K562 (cell line): Measurements from ENCODE around the gene NUP133. TPM values are rescaled to one million over a fixed set of nuclear protein-coding genes. Genes with fewer than 3 reads are reported as not detected.

Experiments used
- CHD4 ChIP-seq: fragments of 200-600 bp; sonication (generic); IDR thresholded peaks from 3 replicates; pipeline ENCODE4 v1.6.1; 2012; ENCODE audit warnings: low read depth, mild to moderate bottlenecking, mixed read lengths, low read length, inconsistent platforms; ENCODE audit not compliant: insufficient read depth, insufficient replicate concordance, poor library complexity, severe bottlenecking
- DMBX1 ChIP-seq: fragments of 250-450 bp; sonication (Bioruptor Pico); IDR thresholded peaks from 2 replicates; pipeline ENCODE4 v1.8.0; 2022; ENCODE audit warnings: inconsistent platforms, mild to moderate bottlenecking, moderate library complexity, borderline replicate concordance
- HIVEP1 ChIP-seq: fragments of 250-450 bp; sonication (Bioruptor Pico); IDR thresholded peaks from 2 replicates; pipeline ENCODE4 v1.4.0; 2020; ENCODE audit warnings: mild to moderate bottlenecking
- HMG20A ChIP-seq: fragments of 450-650 bp; formaldehyde crosslinking; conservative IDR thresholded peaks from 2 replicates; pipeline ENCODE4 v1.4.0; 2020; ENCODE audit warnings: mild to moderate bottlenecking, mixed read lengths
- NEUROD1 ChIP-seq: fragments of 150-350 bp; IDR thresholded peaks from 2 replicates; pipeline ENCODE4 v1.6.1; 2014; ENCODE audit warnings: borderline replicate concordance, low read length, low read depth; ENCODE audit not compliant: partially characterized antibody
- TAF7 ChIP-seq: fragments of 450-650 bp; IDR thresholded peaks from 2 replicates; pipeline ENCODE4 v1.6.1; 2016; ENCODE audit warnings: missing genetic modification characterization, missing compliant biosample characterization
- ZNF24 ChIP-seq: fragments of 450-650 bp; IDR thresholded peaks from 2 replicates; pipeline ENCODE4 v1.6.1; 2016
- ZZZ3 ChIP-seq: fragments of 450-650 bp; IDR thresholded peaks from 2 replicates; pipeline ENCODE4 v1.6.1; 2016; ENCODE audit warnings: antibody characterized with exemption, mild to moderate bottlenecking, moderate library complexity
- polyA plus RNA-seq, 8 experiments: library from polyadenylated mRNA; depleted of rRNA in 4 of 8; stranded (reverse) in 5 of 8; unstranded in 3 of 8; fragments of >200 nt; fragmentation: Nextera tagmentation in 2 of 8; fragmentation: Illumina TruSeq in 1 of 8; extraction: Ambion mirVana in 2 of 8; extraction: Trizol in 1 of 8; gene quantifications; 2 replicates each; pipeline versions ENCODE4 v1.2.1 to v1.2.3, GENCODE V29; 2011 to 2014; ENCODE audit warnings: inconsistent platforms in 1 of 8, missing spikeins in 1 of 8
- total RNA-seq, 7 experiments: library from RNA; depleted of rRNA in 6 of 7; stranded (reverse); fragments of >200 nt in 6 of 7; fragmentation: Illumina TruSeq in 2 of 7; extraction: Trizol in 2 of 7; gene quantifications; 2 replicates each; pipeline versions ENCODE4 v1.2.1 to v1.2.3, GENCODE V29; 2011 to 2021; ENCODE audit warnings: low replicate concordance in 1 of 7
- TF ChIP-seq, protein P1 (sequence below), 2 experiments: fragments of 450-650 bp in 1 of 2; sonication (generic) in 1 of 2; formaldehyde crosslinking in 1 of 2; IDR thresholded peaks; 2 replicates each; pipeline versions ENCODE4 v1.7.1 to v1.9.0; 2016 to 2022; ENCODE audit warnings: inconsistent platforms in 1 of 2, mild to moderate bottlenecking in 1 of 2, missing genetic modification reagents in 1 of 2
- TF ChIP-seq, protein P2 (sequence below): fragments of 250-450 bp; sonication (Bioruptor Pico); IDR thresholded peaks from 2 replicates; pipeline ENCODE4 v1.4.0; 2020
- TF ChIP-seq, protein P3 (sequence below): fragments of 200-800 bp; sonication (Bioruptor generic); IDR thresholded peaks from 2 replicates; pipeline ENCODE4 v1.6.1; 2017; ENCODE audit warnings: missing genetic modification characterization, missing compliant biosample characterization
- TF ChIP-seq, protein P4 (sequence below): fragments of 450-650 bp; conservative IDR thresholded peaks from 2 replicates; pipeline ENCODE4 v1.6.1; 2016; ENCODE audit warnings: missing genetic modification characterization, low read depth, mild to moderate bottlenecking, missing compliant biosample characterization, moderate library complexity
- TF ChIP-seq, protein P5 (sequence below): sonication (generic); formaldehyde crosslinking; IDR thresholded peaks from 2 replicates; pipeline ENCODE4 v1.8.1; 2022; ENCODE audit warnings: missing genetic modification reagents

NUP133 gene
- total and polyA plus RNA-seq, 9 of the 15 experiments (the other 6 are each of a cell fraction or from before 2014, with no cell fraction given), result 21.7 to 85.1 (median 61.3) TPM

DNA sequence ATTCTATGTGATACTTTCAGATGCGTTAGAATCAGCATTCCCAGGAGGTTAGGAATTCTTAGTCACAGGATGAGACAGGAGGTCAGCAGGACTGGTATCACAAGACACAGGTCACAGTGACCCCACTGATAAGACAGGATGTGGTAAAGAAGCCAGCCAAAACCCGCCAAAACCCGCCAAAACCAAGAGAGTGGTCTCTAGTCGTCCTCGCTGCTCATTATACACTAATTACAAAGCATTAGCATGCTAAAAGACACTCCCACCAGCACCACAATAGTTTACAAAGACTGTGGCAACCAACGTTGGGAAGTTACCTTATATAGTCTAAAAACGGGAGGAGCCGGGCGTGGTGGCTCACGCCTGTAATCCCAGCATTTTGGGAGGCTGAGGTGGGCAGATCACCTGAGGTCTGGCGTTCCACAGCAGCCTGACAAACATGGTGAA, 60.3 kb downstream of the NUP133 start (continued):
- TF ChIP-seq, protein P1, sequence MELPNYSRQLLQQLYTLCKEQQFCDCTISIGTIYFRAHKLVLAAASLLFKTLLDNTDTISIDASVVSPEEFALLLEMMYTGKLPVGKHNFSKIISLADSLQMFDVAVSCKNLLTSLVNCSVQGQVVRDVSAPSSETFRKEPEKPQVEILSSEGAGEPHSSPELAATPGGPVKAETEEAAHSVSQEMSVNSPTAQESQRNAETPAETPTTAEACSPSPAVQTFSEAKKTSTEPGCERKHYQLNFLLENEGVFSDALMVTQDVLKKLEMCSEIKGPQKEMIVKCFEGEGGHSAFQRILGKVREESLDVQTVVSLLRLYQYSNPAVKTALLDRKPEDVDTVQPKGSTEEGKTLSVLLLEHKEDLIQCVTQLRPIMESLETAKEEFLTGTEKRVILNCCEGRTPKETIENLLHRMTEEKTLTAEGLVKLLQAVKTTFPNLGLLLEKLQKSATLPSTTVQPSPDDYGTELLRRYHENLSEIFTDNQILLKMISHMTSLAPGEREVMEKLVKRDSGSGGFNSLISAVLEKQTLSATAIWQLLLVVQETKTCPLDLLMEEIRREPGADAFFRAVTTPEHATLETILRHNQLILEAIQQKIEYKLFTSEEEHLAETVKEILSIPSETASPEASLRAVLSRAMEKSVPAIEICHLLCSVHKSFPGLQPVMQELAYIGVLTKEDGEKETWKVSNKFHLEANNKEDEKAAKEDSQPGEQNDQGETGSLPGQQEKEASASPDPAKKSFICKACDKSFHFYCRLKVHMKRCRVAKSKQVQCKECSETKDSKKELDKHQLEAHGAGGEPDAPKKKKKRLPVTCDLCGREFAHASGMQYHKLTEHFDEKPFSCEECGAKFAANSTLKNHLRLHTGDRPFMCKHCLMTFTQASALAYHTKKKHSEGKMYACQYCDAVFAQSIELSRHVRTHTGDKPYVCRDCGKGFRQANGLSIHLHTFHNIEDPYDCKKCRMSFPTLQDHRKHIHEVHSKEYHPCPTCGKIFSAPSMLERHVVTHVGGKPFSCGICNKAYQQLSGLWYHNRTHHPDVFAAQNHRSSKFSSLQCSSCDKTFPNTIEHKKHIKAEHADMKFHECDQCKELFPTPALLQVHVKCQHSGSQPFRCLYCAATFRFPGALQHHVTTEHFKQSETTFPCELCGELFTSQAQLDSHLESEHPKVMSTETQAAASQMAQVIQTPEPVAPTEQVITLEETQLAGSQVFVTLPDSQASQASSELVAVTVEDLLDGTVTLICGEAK (IDR thresholded peaks at IDR 0.05), result no peak
- TF ChIP-seq, protein P1 (CRISPR knock-in tag; IDR thresholded peaks at IDR 0.05), result no peak
- TF ChIP-seq ZZZ3 (no peak), DMBX1 (CRISPR knock-in tag) (peak; percentile 60; the same call in 1 of the 2 replicates), CHD4 (no peak), HMG20A (CRISPR knock-in tag) (no peak), TAF7 (tag) (no peak), HIVEP1 (CRISPR knock-in tag) (no peak), ZNF24 (no peak), NEUROD1 (no peak)
- TF ChIP-seq, protein P2, sequence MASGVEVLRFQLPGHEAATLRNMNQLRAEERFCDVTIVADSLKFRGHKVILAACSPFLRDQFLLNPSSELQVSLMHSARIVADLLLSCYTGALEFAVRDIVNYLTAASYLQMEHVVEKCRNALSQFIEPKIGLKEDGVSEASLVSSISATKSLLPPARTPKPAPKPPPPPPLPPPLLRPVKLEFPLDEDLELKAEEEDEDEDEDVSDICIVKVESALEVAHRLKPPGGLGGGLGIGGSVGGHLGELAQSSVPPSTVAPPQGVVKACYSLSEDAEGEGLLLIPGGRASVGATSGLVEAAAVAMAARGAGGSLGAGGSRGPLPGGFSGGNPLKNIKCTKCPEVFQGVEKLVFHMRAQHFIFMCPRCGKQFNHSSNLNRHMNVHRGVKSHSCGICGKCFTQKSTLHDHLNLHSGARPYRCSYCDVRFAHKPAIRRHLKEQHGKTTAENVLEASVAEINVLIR (CRISPR knock-in tag), result no peak; the same call in 1 of the 2 replicates
- TF ChIP-seq, protein P3, sequence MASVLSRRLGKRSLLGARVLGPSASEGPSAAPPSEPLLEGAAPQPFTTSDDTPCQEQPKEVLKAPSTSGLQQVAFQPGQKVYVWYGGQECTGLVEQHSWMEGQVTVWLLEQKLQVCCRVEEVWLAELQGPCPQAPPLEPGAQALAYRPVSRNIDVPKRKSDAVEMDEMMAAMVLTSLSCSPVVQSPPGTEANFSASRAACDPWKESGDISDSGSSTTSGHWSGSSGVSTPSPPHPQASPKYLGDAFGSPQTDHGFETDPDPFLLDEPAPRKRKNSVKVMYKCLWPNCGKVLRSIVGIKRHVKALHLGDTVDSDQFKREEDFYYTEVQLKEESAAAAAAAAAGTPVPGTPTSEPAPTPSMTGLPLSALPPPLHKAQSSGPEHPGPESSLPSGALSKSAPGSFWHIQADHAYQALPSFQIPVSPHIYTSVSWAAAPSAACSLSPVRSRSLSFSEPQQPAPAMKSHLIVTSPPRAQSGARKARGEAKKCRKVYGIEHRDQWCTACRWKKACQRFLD, result peak; percentile 79; the same call in 1 of the 2 replicates
- TF ChIP-seq, protein P4, sequence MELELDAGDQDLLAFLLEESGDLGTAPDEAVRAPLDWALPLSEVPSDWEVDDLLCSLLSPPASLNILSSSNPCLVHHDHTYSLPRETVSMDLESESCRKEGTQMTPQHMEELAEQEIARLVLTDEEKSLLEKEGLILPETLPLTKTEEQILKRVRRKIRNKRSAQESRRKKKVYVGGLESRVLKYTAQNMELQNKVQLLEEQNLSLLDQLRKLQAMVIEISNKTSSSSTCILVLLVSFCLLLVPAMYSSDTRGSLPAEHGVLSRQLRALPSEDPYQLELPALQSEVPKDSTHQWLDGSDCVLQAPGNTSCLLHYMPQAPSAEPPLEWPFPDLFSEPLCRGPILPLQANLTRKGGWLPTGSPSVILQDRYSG (tag), result no peak
- TF ChIP-seq, protein P5, sequence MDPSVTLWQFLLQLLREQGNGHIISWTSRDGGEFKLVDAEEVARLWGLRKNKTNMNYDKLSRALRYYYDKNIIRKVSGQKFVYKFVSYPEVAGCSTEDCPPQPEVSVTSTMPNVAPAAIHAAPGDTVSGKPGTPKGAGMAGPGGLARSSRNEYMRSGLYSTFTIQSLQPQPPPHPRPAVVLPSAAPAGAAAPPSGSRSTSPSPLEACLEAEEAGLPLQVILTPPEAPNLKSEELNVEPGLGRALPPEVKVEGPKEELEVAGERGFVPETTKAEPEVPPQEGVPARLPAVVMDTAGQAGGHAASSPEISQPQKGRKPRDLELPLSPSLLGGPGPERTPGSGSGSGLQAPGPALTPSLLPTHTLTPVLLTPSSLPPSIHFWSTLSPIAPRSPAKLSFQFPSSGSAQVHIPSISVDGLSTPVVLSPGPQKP, result no peak
